Measurements from ENCODE around the gene SCAND1. TPM values are rescaled to one million over a fixed set of nuclear protein-coding genes. Genes with fewer than 3 reads are reported as not detected.

The SCAND1 gene
- total and polyA plus RNA-seq, 12 donors = 0.64 to 540 (median 145) TPM

- Histone ChIP-seq H3K36me3 (replicated peaks in 1 of 2) (peaks cover 0 to 12% of the 10 kb centered on the region in 2 donors), H3K4me3 (no peak overlapping the region), H3K4me1 (replicated peaks in 1 of 2) (peaks cover 14 to 20% of the 10 kb centered on the region in 2 donors), H3K27ac (no peak overlapping the region), H3K27me3 (no peaks in the 10 kb centered on the region), H3K9me3 (replicated peaks in 1 of 3) (no peaks in the 10 kb centered on the region)
- 93 to 96% (median 94%) methylated on average over 7 of the region's 7 CpGs for WGBS, 4 donors
- intact Hi-C loops (cut with DNase I) = no loop called here
- no peak for DNase-seq
- TF ChIP-seq CTCF (IDR thresholded peaks at IDR 0.05) (no peak), POLR2A (IDR thresholded peaks at IDR 0.05) (no peak)
Observed at GRCh38 chr20:35950093-35950492, 4.2 kb downstream of the SCAND1 start.

GRCh38 chr20:35947907-35948306, 6.4 kb downstream of the SCAND1 start:
- peaks cover 0 to 29% of the 10 kb centered on the region in 2 donors for H3K36me3 ChIP-seq (replicated peaks in 1 of 2)
- no peak overlapping the region for H3K27ac ChIP-seq
- no peaks in the 10 kb centered on the region for H3K9me3 ChIP-seq (replicated peaks in 1 of 3)
- no peak overlapping the region for H3K4me3 ChIP-seq
- intact Hi-C loops (cut with DNase I) = no loop called here
- no peak for DNase-seq
- 83 to 96% (median 85%) methylated on average over 2 of the region's 2 CpGs for WGBS, 4 donors
- H3K27me3 ChIP-seq = no peaks in the 10 kb centered on the region
- no peak for TF ChIP-seq CTCF (IDR thresholded peaks at IDR 0.05)
- TF ChIP-seq POLR2A (IDR thresholded peaks at IDR 0.05) = no peak
- peaks cover 10 to 13% of the 10 kb centered on the region in 2 donors for H3K4me1 ChIP-seq (replicated peaks in 1 of 2)

GRCh38 chr20:35947489-35947888, 6.8 kb downstream of the SCAND1 start:
- H3K27me3 ChIP-seq = no peaks in the 10 kb centered on the region
- no peaks in the 10 kb centered on the region for H3K9me3 ChIP-seq (replicated peaks in 1 of 3)
- no peak for TF ChIP-seq POLR2A (IDR thresholded peaks at IDR 0.05)
- peak in 2 of 6 experiments; percentile 10 to 26 for TF ChIP-seq CTCF (IDR thresholded peaks at IDR 0.05)
- intact Hi-C loops (cut with DNase I) = no loop called here
- peaks cover 6 to 8% of the 10 kb centered on the region in 2 donors for H3K4me1 ChIP-seq (replicated peaks in 1 of 2)
- WGBS, 4 donors = 82 to 89% (median 87%) methylated on average over 6 to 9 of the region's 9 CpGs
- H3K36me3 ChIP-seq (replicated peaks in 1 of 2) = peaks cover 0 to 29% of the 10 kb centered on the region in 2 donors
- no peak overlapping the region for H3K27ac ChIP-seq
- no peak overlapping the region for H3K4me3 ChIP-seq
- DNase-seq = no peak

GRCh38 chr20:35942243-35942642, 12.1 kb downstream of the SCAND1 start:
- H3K36me3 ChIP-seq (replicated peaks in 1 of 2) = peaks cover 0 to 37% of the 10 kb centered on the region in 2 donors
- no peak for DNase-seq
- no peaks in the 10 kb centered on the region for H3K9me3 ChIP-seq (replicated peaks in 1 of 3)
- H3K27ac ChIP-seq = peak overlapping the region in 1 of 5 donors; percentile 6
- H3K27me3 ChIP-seq = no peaks in the 10 kb centered on the region
- no peak overlapping the region for H3K4me3 ChIP-seq
- 77 to 87% (median 82%) methylated on average over 2 of the region's 2 CpGs for WGBS, 4 donors
- H3K4me1 ChIP-seq (replicated peaks in 1 of 2) = no peaks in the 10 kb centered on the region
- no peak for TF ChIP-seq POLR2A (IDR thresholded peaks at IDR 0.05)
- intact Hi-C loops (cut with DNase I) = no loop called here

- no peaks in the 10 kb centered on the region for H3K9me3 ChIP-seq (replicated peaks in 1 of 3)
- no peaks in the 10 kb centered on the region for H3K4me1 ChIP-seq (replicated peaks in 1 of 2)
- peaks cover 0 to 34% of the 10 kb centered on the region in 2 donors for H3K36me3 ChIP-seq (replicated peaks in 1 of 2)
- H3K4me3 ChIP-seq = no peak overlapping the region
- TF ChIP-seq POLR2A (IDR thresholded peaks at IDR 0.05) (no peak), CTCF (IDR thresholded peaks at IDR 0.05) (no peak)
- DNase-seq = no peak
- no peaks in the 10 kb centered on the region for H3K27me3 ChIP-seq
- WGBS, 4 donors = 88 to 96% (median 92%) methylated on average over 2 of the region's 2 CpGs
- intact Hi-C loops (cut with DNase I) = no loop called here
- no peak overlapping the region for H3K27ac ChIP-seq
Observed at GRCh38 chr20:35941620-35942019, 12.7 kb downstream of the SCAND1 start.

Data from adrenal gland (tissue), 12 donors.